HEK293 (cell line): ENCODE measurements around the gene POLN.
A peak's percentile ranks its signal among the peaks of the same experiment; 100 is the strongest.

ENCODE experiments used
- BCL11A ChIP-seq: fragments of 450-650 bp; formaldehyde crosslinking; IDR thresholded peaks from 2 replicates; pipeline ENCODE4 v1.5.1; 2016; ENCODE audit warnings: low read depth, missing biosample characterization, missing genetic modification characterization
- GLI2 ChIP-seq: fragments of 450-650 bp; formaldehyde crosslinking; IDR thresholded peaks from 2 replicates; pipeline ENCODE4; 2017; ENCODE audit warnings: missing biosample characterization, missing genetic modification characterization, low read depth, borderline replicate concordance
- GLIS1 ChIP-seq: fragments of 450-650 bp; formaldehyde crosslinking; IDR thresholded peaks from 2 replicates; pipeline ENCODE4 v1.5.1; 2016; ENCODE audit warnings: missing biosample characterization, missing genetic modification characterization
- GLIS2 ChIP-seq: fragments of 450-650 bp; formaldehyde crosslinking; IDR thresholded peaks from 2 replicates; pipeline ENCODE4 v1.5.1; 2016; ENCODE audit warnings: missing biosample characterization, missing genetic modification characterization
- HIC1 ChIP-seq: fragments of 450-650 bp; formaldehyde crosslinking; IDR thresholded peaks from 2 replicates; pipeline ENCODE4 v1.5.1; 2016; ENCODE audit warnings: missing biosample characterization, missing genetic modification characterization
- INSM2 ChIP-seq: fragments of 450-650 bp; formaldehyde crosslinking; IDR thresholded peaks from 2 replicates; pipeline ENCODE4 v1.5.1; 2016; ENCODE audit warnings: missing biosample characterization, missing genetic modification characterization
- KLF9 ChIP-seq: fragments of 450-650 bp; formaldehyde crosslinking; IDR thresholded peaks from 2 replicates; pipeline ENCODE4 v1.5.1; 2016; ENCODE audit warnings: missing biosample characterization, missing genetic modification characterization, low read depth
- PATZ1 ChIP-seq: fragments of 450-650 bp; formaldehyde crosslinking; IDR thresholded peaks from 2 replicates; pipeline ENCODE4 v1.5.1; 2016; ENCODE audit warnings: missing biosample characterization, missing genetic modification characterization
- SP2 ChIP-seq: fragments of 450-650 bp; formaldehyde crosslinking; IDR thresholded peaks from 2 replicates; pipeline ENCODE4 v1.5.1; 2016; ENCODE audit warnings: missing biosample characterization, missing genetic modification characterization
- WT1 ChIP-seq: fragments of 450-650 bp; formaldehyde crosslinking; IDR thresholded peaks from 2 replicates; pipeline ENCODE4 v1.5.1; 2016; ENCODE audit warnings: missing biosample characterization, missing genetic modification characterization
- YY2 ChIP-seq: fragments of 450-650 bp; formaldehyde crosslinking; IDR thresholded peaks from 2 replicates; pipeline ENCODE4 v1.5.1; 2016; ENCODE audit warnings: missing biosample characterization, missing genetic modification characterization
- ZBTB20 ChIP-seq: fragments of 450-650 bp; formaldehyde crosslinking; IDR thresholded peaks from 2 replicates; pipeline ENCODE4 v1.5.1; 2016; ENCODE audit warnings: missing biosample characterization, missing genetic modification characterization
- ZBTB26 ChIP-seq: fragments of 450-650 bp; formaldehyde crosslinking; optimal IDR thresholded peaks from 2 replicates; pipeline ENCODE3; 2016; ENCODE audit warnings: missing biosample characterization, mild to moderate bottlenecking, missing genetic modification characterization
- ZBTB48 ChIP-seq: fragments of 450-650 bp; formaldehyde crosslinking; IDR thresholded peaks from 2 replicates; pipeline ENCODE4 v1.5.1; 2016; ENCODE audit warnings: missing biosample characterization, missing genetic modification characterization
- ZBTB7A ChIP-seq: fragments of 450-650 bp; formaldehyde crosslinking; IDR thresholded peaks from 2 replicates; pipeline ENCODE4 v1.5.1; 2016; ENCODE audit warnings: low read depth, missing biosample characterization, missing genetic modification characterization
- ZEB2 ChIP-seq: fragments of 450-650 bp; formaldehyde crosslinking; IDR thresholded peaks from 2 replicates; pipeline ENCODE4 v1.5.1; 2016; ENCODE audit warnings: missing biosample characterization, missing genetic modification characterization
- ZFHX2 ChIP-seq: fragments of 450-650 bp; formaldehyde crosslinking; conservative IDR thresholded peaks from 2 replicates; pipeline ENCODE4 v1.5.1; 2016; ENCODE audit warnings: missing biosample characterization, missing genetic modification characterization
- ZFP37 ChIP-seq: fragments of 450-650 bp; formaldehyde crosslinking; IDR thresholded peaks from 2 replicates; pipeline ENCODE4 v1.5.1; 2016; ENCODE audit warnings: missing biosample characterization, missing genetic modification characterization
- ZNF335 ChIP-seq: fragments of 450-650 bp; formaldehyde crosslinking; conservative IDR thresholded peaks from 2 replicates; pipeline ENCODE4 v1.5.1; 2016; ENCODE audit warnings: missing biosample characterization, missing genetic modification characterization
- ZNF391 ChIP-seq: fragments of 450-650 bp; formaldehyde crosslinking; IDR thresholded peaks from 2 replicates; pipeline ENCODE4 v1.5.1; 2016; ENCODE audit warnings: low read depth, missing biosample characterization, missing genetic modification characterization, borderline replicate concordance
- ZNF394 ChIP-seq: fragments of 450-650 bp; formaldehyde crosslinking; IDR thresholded peaks from 2 replicates; pipeline ENCODE4 v1.5.1; 2016; ENCODE audit warnings: missing biosample characterization, missing genetic modification characterization, mild to moderate bottlenecking, moderate library complexity, borderline replicate concordance
- ZNF404 ChIP-seq: fragments of 450-650 bp; formaldehyde crosslinking; IDR thresholded peaks from 2 replicates; pipeline ENCODE4 v1.5.1; 2017; ENCODE audit warnings: missing biosample characterization, missing genetic modification characterization
- ZNF501 ChIP-seq: fragments of 450-650 bp; formaldehyde crosslinking; IDR thresholded peaks from 2 replicates; pipeline ENCODE4 v1.5.1; 2016; ENCODE audit warnings: missing biosample characterization, missing genetic modification characterization
- ZNF580 ChIP-seq: fragments of 450-650 bp; formaldehyde crosslinking; IDR thresholded peaks from 2 replicates; pipeline ENCODE4 v1.5.1; 2016; ENCODE audit warnings: missing biosample characterization, missing genetic modification characterization
- ZNF629 ChIP-seq: fragments of 450-650 bp; formaldehyde crosslinking; IDR thresholded peaks from 2 replicates; pipeline ENCODE4 v1.5.1; 2017; ENCODE audit warnings: missing biosample characterization, missing genetic modification characterization
- ZNF639 ChIP-seq: fragments of 450-650 bp; formaldehyde crosslinking; IDR thresholded peaks from 2 replicates; pipeline ENCODE4 v1.5.1; 2016; ENCODE audit warnings: missing biosample characterization, missing genetic modification characterization
- ZNF658 ChIP-seq: fragments of 450-650 bp; formaldehyde crosslinking; IDR thresholded peaks from 2 replicates; pipeline ENCODE4; 2016; ENCODE audit warnings: missing biosample characterization, missing genetic modification characterization
- ZNF701 ChIP-seq: fragments of 450-650 bp; formaldehyde crosslinking; IDR thresholded peaks from 2 replicates; pipeline ENCODE4 v1.5.1; 2016; ENCODE audit warnings: missing biosample characterization, missing genetic modification characterization
- ZNF76 ChIP-seq: fragments of 450-650 bp; formaldehyde crosslinking; IDR thresholded peaks from 2 replicates; pipeline ENCODE4; 2016; ENCODE audit warnings: low read depth, missing biosample characterization, missing genetic modification characterization, borderline replicate concordance
- ZNF777 ChIP-seq: fragments of 450-650 bp; formaldehyde crosslinking; IDR thresholded peaks from 2 replicates; pipeline ENCODE4 v1.5.1; 2017; ENCODE audit warnings: missing biosample characterization, missing genetic modification characterization, borderline replicate concordance

Gene POLN

DNA sequence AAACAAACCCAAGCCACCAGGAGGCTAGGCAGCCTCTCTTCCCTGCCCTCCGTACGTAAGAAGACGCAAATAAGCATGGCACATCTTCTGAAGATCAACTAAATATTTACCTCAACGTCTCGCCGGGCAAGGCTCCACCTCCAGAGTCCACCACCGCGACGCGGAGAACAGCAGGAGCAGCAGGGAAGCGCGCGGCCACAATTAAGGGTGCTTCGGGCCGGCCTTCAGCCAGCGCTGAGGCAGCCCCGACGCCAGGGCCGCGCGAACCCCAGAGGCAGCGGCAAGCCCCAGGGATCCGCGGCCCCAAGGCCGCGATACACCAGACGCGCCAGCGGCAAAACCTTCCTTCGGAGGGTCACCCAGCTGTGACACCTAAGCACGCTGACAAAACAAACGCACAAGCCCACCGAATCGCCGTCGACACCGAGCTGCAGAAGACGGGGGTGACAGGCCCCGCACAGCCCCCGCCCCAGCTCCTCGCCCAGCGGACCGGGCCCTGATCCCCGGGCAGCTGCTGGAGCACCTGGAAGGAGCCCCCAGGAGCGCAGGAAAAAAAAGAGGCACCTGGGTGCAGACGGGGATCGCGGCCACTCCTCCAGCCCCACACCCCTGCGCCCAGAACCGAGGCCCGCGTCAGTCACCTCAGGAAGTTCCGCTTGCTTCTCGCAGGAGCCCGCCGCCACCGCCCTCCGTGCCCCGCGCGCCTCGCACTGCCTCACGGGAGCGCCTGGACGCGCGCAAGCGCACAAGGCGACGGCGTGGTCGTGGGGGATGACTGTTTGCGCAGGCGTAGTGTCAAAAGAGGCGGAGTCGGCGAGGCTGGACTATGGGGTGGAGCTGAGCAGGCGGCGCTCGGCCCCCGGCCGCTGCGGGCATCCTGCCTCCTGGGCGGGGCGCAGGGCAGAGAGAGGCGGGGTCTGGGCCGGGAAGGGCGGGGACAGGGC, at the start of gene POLN, which contains the start of gene HAUS3 (continued):
- TF ChIP-seq ZBTB7A (tag by site-specific recombination) (peak; percentile 73; the same call in 1 of the 2 replicates), ZEB2 (tag by site-specific recombination) (peak; percentile 73), HIC1 (peak; percentile 99), ZNF335 (tag by site-specific recombination) (peak; percentile 78), YY2 (tag by site-specific recombination) (no peak), ZNF777 (tag by site-specific recombination) (peak; percentile 59; the same call in 1 of the 2 replicates), ZNF394 (tag by site-specific recombination) (peak; percentile 78), KLF9 (peak; percentile 46; the same call in 1 of the 2 replicates), ZFHX2 (tag by site-specific recombination) (0 out of 2 replicates have a peak, but pooled peaks have one; percentile 7), GLIS2 (tag by site-specific recombination) (peak; percentile 14; the same call in 1 of the 2 replicates), ZBTB26 (tag by site-specific recombination) (peak; percentile 93), BCL11A (tag by site-specific recombination) (no peak), PATZ1 (tag by site-specific recombination) (peak; percentile 78; the same call in 1 of the 2 replicates), SP2 (peak; percentile 90), ZNF580 (0 out of 2 replicates have a peak, but pooled peaks have one; percentile 18), ZNF391 (tag by site-specific recombination) (peak; percentile 70; the same call in 1 of the 2 replicates), GLI2 (tag by site-specific recombination) (no peak), ZBTB20 (peak; percentile 69), ZNF658 (no peak), GLIS1 (peak; percentile 39), ZNF639 (tag by site-specific recombination) (no peak), ZNF404 (tag by site-specific recombination) (no peak), ZNF701 (tag by site-specific recombination) (no peak), WT1 (tag by site-specific recombination) (peak; percentile 29; the same call in 1 of the 2 replicates), ZBTB48 (tag by site-specific recombination) (peak; percentile 76; the same call in 1 of the 2 replicates), ZNF501 (peak; percentile 77), INSM2 (tag by site-specific recombination) (0 out of 2 replicates have a peak, but pooled peaks have one; percentile 38), ZNF76 (tag by site-specific recombination) (peak; percentile 91), ZNF629 (tag by site-specific recombination) (peak; percentile 10; the same call in 1 of the 2 replicates), ZFP37 (tag by site-specific recombination) (peak; percentile 88)
